Measurements from ENCODE around the gene RASSF8.

GRCh38 chr12:26118308-26118707, 159.8 kb downstream of the RASSF8 start:
- TF ChIP-seq CTCF (IDR thresholded peaks at IDR 0.05) (no peak), POLR2A (IDR thresholded peaks at IDR 0.05) (no peak), POLR2AphosphoS5 (IDR thresholded peaks at IDR 0.05) (no peak), EP300 (IDR thresholded peaks at IDR 0.05; ENCODE audit: low read depth) (no peak)
